VCaP (cell line): Measurements from ENCODE around the gene FLT4.
"Not testable (repeated sequence)": the region's sequence is repeated elsewhere in the genome, so short reads cannot be mapped to it uniquely, and the experiment has no call there.

Experiments
- H3K27ac ChIP-seq: fragments of 450-650 bp; 2 replicates; pipeline ENCODE4 v1.5.1; 2017
- TF ChIP-seq, protein P1 (sequence below): fragments of 450-650 bp; conservative IDR thresholded peaks from 2 replicates; pipeline ENCODE4 v1.5.1; 2017; ENCODE audit warnings: mild to moderate bottlenecking, moderate library complexity

FLT4 gene

DNA sequence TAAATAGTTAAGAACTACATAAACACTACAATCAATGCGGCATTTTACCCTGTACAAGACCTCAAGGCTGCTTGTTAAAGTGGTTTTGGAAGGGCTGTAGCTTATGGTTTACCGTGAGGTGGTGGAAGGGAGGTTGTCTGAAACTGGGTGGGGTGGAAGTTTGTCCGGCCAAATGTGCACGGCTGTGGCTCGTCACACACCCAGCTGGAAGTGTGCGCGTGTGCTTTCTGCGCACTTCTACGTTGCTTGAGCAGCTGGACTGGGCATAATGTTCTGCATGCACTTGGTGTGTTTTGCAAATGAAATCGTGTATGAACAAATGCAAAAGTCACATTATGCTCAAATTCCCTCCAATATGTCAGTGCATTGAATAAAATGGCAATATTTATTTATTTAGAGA, 17.4 kb upstream of the FLT4 start:
- TF ChIP-seq, protein P1, sequence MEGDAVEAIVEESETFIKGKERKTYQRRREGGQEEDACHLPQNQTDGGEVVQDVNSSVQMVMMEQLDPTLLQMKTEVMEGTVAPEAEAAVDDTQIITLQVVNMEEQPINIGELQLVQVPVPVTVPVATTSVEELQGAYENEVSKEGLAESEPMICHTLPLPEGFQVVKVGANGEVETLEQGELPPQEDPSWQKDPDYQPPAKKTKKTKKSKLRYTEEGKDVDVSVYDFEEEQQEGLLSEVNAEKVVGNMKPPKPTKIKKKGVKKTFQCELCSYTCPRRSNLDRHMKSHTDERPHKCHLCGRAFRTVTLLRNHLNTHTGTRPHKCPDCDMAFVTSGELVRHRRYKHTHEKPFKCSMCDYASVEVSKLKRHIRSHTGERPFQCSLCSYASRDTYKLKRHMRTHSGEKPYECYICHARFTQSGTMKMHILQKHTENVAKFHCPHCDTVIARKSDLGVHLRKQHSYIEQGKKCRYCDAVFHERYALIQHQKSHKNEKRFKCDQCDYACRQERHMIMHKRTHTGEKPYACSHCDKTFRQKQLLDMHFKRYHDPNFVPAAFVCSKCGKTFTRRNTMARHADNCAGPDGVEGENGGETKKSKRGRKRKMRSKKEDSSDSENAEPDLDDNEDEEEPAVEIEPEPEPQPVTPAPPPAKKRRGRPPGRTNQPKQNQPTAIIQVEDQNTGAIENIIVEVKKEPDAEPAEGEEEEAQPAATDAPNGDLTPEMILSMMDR: no peak
- H3K27ac ChIP-seq: no peak overlapping the region

DNA sequence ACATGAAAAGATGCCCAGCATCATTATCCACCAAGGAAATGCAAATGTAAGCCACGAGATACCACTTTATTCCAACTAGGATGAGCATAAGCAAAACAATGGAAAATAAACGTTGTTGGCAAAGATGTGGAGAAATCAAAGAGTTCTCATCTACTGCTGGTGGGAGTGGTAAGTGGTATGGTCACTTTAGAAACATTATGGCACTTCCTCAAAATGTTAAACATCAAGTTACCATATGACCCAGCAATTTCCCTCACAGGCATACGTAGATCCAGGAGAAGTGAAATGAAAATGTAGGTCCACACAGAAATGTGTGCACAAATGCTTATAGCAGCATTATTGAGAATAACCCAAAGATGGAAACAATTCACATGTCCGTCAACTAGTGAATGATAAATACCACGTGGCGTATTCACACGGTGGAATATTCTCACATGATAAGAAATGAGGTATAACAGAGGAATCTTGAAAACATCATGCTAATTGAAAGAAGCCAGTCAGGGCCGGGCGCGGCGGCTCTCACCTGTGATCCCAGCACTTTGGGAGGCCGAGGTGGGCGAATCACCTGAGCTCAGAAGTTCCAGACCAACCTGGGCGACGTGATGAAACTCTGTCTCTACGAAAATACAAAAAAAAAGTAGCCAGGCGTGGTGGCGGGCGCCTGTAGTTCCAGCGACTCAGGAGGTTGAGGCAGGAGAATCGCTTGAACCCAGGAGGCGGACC, 16.4 kb upstream of the FLT4 start:
- TF ChIP-seq, protein P1: no peak
- no peak overlapping the region for H3K27ac ChIP-seq

DNA sequence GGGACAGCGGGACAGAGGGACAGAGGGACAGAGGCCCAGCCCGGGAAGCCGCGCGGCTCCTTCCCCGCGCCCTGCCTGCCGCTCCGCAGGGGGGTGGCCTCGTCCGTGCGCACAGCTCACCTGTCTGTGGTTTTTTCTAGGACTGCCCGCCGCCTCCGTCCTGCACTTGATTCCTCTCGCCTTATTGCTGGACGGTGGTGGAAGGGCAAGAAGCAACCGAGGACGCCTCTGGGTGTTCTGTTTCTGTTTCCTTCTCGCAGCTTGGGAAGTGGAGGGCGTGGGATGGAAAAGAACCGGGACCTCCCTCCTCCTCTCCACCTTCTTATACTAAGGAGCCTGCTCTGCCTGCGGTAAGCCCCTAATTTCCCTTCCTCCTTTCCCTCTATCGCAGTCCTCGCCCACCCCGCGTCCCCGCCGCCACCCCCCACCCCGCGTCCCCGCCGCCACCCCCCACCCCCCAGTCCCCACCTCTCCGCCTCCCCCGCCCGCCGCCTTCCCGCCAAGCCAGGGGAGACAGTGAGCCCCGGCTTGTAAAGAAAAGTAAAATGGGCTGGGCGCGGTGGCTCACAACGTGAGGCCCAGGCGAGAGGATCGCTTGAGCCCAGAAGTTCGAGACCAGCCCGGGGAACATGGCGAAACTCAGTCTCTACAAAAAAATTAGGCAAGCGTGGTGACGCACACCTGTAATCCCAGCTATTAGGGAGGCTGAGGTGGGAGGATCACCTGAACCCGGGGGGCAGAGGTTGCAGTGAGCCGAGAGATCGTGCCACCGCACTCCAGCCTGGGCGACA, 9.6 kb upstream of the FLT4 start:
- no peak overlapping the region for H3K27ac ChIP-seq
- TF ChIP-seq, protein P1: no peak

DNA sequence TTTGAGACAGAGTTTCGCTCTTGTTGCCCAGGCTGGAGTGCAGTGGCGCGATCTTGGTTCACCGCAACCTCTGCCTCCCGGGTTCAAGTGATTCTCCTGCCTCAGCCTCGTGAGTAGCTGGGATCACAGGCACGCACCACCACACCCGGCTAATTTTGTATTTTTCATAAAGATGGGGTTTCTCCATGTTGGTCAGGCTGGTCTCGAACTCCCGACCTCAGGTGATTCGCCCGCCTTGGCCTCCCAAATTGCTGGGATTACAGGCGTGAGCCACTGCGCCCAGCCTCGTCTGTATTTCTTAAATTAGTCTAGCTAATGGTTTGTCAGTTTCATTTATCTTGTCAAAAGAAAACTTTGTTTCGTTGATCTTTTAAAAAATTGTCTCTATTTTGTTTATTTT, 5.8 kb upstream of the FLT4 start:
- H3K27ac ChIP-seq: not testable (repeated sequence)

DNA sequence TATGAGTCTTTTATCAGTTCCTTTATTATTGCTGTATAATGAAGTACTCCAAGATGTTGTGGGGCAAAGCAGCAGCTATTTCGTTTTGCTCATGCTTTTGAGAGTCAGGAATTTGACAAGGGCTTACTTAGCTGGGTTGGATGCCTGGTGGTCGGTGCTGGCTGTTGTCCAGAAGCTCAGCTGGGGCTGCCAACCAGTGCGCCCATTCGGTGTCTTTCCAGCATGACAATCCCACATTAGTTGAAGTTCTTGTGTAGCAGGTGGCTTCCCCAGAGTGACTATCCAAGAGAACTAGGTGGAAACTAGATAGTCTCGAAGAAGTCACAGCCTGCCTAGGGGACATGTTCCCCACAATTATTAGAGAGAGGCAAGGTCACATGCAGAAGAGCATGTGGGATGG, 3.4 kb upstream of the FLT4 start:
- no peak overlapping the region for H3K27ac ChIP-seq
- TF ChIP-seq, protein P1: no peak

DNA sequence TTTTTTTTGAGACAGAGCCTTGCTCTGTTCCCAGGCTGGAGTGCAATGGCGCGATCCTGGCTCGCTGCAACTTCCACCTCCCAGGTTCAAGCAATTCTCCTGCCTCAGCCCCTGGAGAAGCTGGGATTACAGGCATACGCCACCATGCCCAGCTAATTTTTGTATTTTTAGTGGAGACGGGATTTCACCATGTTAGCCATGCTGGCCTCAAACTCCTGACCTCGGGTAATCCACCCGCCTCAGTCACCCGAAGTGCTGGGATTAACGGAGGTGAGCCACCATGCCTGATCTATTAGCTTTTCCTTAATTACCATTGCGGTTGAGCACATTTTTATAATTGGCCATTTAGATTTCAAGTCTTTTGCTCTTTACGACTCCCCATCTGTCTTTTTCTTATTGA, 2.9 kb upstream of the FLT4 start:
- H3K27ac ChIP-seq: no peak overlapping the region
- TF ChIP-seq, protein P1: no peak

DNA sequence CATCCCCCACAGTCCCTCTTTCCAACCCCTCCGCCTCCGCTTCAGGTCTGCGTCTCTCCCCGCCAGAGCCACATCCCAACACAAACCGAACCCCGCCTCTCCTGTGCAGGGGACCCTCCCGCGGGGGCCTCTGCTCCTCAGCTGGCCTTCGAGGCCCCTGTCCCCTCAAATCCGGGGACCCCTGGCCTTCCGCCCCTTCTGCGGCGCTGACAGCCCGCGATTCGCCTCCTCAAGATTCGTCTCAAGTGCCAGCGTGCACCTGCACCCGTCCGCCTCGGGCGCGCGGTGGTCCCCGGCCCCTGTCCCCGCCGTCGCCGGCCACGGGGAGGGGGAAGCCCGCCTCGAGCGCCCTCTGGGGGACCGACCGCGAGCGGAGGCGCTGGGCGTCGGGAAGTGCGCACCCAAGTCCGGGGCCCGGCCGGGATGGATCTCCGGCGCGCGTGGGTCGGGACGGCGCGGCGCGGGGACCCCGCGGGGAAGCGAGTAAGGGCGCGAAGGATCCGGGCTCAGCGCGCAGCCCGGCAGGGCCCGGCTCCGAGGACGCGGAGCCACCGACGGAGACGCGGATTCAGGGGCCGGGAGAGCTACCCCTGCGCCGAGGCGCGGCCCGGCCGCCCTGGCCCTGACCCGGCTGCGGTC, 623 bp downstream of the FLT4 start:
- H3K27ac ChIP-seq: no peak overlapping the region; the same call in 1 of the 2 replicates

More for the DNA sequence above, 623 bp downstream of the FLT4 start:
- TF ChIP-seq, protein P1: no peak
